GM19372 (cell line): ENCODE measurements around the gene UBE2D2.

Experiments used
- ATAC-seq: cut with Tn5 transposase; IDR thresholded peaks from one replicate; pipeline ENCODE4 v1.9.1; 2021; ENCODE audit warnings: mild to moderate bottlenecking, low read depth, moderate library complexity; ENCODE audit not compliant: unreplicated experiment

Gene UBE2D2

DNA sequence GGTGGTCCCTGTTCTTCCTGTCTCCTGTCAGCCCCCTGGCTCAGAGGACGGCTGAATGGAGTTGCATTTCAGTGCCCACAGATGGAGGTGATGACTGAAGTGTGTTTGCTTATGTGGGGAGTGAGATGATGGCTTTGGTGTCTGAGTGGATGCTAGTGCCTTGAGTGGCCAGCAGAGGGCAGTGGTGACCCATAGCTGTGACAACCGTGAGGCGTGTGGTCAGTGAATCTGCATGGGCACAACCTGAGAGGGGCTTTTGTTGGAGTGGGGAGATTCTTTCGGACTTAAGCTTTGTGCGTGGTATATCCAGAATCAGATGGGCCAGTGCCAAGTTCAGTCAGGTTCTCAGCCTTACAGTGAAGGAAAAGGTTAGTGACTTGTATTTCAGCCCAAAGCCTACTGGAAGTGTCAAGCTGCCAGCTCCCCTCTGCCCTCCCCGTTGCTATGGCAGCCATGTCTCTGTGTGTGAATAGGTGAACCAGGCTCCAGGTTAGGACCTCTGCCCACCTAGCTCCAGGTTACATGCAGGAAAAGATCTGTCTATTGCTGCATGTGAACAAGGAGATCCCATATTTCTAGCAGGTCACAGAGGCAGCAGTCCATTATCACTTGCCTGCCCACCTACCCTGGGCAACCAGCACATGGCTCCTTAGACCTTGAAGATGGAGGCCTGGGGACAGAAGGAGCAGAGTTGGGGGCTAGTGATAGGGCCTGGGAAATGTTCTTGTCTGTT, 72.3 kb downstream of the UBE2D2 start:
- ATAC-seq: no peak

DNA sequence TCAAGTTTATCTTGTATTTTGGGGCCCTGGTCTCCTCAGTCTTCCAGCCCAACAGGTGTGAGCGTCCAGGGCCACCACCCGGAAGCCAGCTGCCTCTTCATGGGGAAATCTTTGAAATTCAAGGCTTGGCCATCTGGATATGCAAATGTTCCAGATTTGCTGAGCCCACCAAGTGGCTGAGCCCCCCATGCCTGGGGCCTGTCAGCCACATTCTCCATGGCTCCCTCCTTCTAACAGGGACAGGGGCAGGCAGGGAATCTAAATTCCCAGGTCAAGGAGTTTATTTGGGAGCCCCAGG, 72.8 kb downstream of the UBE2D2 start:
- no peak for ATAC-seq

DNA sequence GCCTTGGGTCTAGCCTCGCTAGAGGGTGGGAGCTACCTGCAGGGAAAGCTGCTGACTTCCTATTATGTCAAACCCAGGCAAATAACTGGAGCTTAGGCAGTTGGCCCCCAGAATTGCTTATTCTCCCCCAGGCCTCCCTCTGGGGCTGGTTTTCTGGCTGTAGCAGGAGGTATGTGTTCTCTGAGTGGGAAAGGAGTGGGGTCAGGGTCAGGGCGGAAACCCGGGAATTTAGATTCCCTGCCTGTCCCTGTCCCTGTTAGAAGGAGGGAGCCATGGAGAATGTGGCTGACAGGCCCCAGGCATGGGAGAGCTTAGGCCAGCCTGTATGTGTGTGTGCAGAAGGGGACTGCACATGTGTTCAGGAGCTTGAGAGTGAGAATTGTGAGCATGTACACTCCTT, 73.4 kb downstream of the UBE2D2 start:
- no peak for ATAC-seq

DNA sequence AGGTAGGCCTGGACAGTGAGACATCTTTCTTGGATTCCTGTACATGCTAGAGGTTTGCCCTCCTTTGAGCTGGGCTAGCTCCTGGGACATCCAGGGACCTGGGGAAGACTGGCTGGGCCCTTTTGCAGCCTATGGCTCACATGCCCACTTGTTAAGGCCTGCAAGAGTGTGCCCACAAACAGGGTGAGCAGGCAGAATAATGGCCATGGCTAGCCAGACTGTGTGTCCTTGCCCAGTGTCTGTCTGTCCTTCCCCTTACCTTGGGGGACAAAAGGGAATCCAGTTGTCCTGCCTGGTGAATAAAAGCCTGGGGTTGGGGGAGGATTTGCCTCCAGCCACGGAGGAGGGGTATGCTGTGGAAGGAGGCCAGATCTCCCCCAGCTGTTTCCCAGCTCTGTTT, 74.1 kb downstream of the UBE2D2 start:
- ATAC-seq: no peak

DNA sequence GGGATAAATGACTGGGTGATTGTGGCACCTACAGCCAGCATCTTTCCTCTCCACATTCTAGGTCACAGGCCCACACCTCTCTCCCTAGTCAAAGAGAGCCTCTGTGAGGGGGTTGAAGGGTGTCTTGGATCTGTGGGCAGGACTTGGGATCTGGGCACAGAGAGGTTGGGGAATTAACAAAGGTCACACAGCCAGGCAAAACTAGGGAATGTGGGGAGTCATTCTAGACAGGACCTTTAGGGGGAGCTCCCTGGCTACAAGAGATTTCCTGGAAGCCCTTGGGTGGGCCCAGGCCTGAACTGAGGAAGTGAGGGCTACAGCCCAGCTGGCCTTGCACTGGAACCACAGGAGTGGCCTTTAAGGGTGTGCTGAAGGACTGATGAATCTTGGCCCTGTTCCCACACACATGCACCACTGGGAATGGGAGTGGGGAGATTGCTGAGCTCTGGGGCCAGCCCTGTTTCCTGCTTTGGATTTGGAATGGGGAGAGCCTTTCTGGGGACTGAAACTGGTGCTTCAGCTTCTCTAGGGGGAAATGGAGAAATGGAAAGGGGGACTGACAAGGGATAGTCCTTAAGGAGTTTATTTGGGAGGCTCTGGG, 74.6 kb downstream of the UBE2D2 start:
- no peak for ATAC-seq

DNA sequence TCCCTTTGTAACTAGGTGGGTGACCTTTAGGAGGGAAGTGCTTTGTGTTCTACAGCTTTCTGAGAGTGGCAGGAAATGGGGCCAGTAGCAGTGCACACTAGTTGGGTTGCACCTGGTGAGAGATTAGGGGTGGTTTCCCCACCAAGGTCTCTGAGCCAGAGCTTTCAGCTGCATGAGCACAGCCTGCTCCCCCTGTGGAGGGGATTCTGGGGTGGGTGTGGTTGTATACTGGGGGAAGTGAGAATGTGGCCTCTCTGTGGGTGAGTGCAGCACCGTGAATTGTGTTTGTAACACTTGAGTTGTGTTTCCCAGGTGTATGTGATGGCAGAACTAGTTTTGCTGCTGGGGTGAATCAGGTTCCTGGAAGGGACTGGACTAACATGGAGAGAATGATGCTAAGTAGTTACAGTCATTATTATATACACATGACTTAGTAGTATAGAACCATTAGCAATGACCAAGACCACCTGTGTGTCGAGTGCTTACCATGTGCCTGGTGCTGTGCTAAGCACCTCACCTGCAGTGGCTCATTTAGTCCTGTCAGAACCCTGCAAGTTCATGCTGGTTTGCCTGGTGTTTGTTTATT, 75.2 kb downstream of the UBE2D2 start:
- peak; percentile 71 for ATAC-seq

DNA sequence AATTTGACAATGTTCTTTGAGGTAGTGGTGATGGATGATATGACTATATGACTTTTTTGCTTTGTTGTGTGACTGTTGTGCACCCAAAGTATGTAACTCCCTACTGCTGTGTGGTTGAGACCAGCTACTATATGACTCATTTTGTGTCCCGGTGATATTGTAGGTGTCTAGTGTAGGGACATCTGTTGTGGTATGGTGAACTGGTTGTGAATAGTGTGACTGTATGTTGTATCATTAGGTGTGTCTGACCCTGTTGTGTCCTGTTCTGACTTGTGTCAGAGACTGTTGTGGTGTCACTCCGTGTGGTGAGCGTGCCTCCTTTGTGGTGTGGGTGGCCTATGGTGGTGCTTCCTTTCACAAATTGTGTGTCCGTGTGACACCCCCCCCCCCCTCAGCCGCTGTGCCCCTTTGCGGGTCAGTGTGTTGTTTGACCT, 75.9 kb downstream of the UBE2D2 start:
- no peak for ATAC-seq

DNA sequence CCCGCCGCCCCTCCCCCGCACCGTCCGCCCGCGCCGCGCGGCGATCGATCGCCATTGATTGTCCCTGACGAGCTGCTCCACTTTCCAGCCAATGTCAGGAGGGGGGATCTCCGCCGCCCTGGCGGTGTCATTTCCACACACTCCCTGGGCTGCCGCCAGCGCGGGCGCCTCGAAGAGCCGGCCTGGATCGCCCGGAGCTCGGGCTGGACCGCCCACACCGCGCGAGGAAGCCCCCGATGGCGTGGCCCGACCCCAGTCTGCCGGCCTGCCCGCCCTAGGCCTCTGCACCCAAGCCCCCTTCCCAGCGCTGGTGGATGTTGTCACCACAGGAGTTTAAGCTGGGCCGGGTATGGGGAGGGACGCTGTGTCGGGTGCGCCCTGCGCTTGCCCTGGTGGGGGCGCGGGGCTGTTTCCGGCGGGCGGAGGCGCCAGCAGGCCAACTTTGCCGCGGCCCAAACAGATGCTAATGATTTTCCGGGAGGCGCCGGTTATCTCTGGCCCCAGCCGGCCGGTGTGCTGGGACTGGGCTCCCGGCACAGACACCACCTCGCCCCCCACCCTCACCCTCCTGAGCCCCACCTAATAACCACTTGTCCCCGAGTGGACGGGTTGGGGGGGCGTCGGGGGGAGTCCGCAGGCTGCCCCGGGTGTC, 76.4 kb downstream of the UBE2D2 start:
- ATAC-seq: no peak

DNA sequence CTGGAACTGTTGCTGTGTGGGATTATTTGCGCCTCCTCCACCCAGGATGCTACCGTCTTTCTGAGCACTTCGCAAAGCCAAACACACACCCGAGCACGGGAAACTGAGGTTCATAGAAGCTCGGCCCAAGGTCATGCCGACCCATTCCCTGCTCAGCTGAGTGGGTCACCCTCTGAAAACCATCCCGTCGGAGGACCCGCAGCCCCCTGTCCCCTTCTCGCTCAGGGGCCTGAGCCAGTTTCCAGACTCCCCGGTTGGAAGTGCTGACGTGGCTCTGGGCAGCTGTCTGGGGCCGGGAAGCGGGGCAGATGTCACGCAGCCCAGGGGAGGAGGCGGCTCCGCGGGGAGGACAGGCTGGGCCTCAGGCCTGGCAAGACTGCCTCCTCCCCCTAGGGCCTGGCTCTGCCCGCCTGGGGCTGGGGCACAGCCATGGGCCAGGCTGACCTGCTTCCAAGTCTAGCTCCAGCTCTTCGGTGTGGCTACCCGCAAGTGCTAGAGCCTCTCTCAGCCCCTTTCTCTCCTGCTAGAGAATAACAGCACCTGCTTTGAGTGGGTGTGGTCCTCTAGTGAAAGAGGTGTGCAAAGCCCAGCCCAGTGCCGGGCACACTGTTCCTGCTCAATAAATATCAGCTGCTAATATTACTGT, 77.1 kb downstream of the UBE2D2 start:
- no peak for ATAC-seq

DNA sequence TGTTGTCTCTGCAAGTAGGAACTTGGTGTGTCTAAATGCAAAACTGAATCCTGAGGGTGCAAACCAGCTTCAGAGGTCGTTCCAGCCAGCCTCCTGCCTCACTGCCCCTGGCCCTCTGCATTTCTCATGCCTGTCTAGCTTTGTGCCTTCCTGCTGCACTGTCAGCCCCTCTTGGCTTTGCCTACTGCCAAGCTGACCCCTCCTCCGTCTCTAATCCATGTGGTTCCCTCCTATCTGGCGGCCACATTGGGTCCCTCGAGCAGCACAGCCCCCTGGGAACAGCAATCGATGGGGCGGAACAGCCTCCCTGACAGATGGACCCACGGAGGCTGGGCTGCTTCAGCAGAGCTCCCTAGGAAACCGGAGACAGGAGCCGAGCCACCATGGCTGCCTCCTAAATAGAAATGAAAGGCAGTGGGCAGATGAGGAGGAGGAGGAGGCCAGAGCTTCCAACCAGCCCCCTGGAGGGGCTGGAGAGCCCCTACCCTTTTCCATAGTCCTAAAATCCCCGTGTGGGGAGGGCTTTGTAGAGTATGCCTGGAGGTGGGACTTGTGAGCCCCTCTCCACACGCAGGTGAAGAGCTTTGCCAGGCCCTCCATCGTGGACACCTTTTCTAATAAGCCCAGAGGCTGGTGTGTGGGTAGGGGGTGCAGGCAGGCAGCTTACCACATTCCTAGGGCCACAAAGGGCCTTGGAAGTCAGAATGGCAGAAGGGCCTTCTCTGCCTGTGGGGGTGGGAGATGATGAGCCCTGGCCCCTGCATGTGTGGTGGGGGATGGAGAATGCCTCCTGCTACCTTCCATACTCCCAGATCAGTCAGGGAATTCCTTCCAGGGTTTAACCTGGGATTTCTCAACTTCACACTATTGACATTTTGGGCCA, 77.8 kb downstream of the UBE2D2 start:
- no peak for ATAC-seq

DNA sequence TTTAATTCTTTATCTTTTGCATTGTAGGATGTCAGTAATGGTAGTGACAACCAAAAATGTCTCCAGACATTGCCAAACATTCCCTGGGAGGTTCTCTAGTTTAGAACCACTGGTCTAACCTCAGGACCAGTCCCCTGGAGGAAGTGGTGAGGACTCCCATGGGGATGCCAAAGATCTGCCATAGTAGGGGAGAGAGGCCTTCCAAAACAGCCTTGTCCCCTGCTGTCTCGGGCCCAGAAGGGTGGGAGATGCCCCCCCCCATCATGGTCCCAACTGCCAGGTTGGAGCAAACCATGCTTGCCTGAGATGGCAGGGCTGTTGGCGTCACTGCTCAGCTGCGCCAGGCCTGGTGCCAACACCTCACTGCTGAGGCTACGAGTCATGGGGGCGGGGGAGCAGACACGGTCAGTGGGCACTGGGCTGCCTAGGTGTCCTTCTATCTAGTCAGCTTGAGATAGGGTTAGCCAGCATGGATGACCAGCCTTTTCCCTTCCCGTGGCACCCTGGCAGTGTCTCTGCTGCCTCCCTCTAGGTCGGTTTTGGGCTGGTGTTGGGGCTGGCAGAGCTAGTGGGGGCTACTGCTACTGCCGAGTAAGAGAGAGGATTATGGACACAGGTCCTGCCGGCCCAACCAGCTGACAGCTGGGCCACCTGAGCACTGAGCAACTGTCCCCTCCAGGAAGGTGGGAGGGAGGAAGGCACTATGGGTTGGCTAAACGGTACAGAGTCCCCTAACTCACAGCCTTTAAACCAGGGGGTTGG, 78.7 kb downstream of the UBE2D2 start:
- ATAC-seq: no peak

DNA sequence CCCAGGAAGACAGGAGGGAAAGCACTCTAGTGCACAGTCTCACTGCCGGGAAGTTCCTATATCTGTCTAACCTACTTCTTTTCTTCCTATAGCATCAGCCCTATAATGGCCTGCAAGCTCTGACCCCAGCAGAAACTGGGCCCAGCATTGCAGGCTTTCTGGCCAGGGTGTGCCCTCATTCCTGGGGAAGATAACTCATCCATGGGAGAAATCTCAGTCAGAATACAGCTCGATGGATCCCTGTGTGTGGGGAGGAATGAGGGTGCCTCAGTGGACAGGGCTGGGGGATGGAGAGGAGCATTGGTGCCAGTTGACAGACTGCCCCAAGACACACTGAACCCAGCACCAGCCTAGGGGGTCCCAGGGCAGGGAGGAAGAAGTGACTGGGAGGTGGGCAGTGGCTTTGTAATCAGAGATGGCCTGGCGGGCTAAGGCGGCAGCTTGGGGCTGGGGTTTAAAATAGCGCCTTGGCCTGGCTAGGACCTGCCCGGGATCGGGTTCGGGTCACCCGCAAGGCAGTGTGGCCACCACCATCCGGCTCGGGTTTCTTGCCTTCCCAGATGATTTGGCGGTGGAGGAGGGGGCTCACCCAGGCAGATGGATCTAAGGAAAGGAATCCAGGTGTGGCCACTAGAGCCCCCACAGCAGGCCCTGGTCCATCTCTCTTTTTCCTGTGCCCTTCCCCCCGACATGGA, 79.4 kb downstream of the UBE2D2 start:
- no peak for ATAC-seq

DNA sequence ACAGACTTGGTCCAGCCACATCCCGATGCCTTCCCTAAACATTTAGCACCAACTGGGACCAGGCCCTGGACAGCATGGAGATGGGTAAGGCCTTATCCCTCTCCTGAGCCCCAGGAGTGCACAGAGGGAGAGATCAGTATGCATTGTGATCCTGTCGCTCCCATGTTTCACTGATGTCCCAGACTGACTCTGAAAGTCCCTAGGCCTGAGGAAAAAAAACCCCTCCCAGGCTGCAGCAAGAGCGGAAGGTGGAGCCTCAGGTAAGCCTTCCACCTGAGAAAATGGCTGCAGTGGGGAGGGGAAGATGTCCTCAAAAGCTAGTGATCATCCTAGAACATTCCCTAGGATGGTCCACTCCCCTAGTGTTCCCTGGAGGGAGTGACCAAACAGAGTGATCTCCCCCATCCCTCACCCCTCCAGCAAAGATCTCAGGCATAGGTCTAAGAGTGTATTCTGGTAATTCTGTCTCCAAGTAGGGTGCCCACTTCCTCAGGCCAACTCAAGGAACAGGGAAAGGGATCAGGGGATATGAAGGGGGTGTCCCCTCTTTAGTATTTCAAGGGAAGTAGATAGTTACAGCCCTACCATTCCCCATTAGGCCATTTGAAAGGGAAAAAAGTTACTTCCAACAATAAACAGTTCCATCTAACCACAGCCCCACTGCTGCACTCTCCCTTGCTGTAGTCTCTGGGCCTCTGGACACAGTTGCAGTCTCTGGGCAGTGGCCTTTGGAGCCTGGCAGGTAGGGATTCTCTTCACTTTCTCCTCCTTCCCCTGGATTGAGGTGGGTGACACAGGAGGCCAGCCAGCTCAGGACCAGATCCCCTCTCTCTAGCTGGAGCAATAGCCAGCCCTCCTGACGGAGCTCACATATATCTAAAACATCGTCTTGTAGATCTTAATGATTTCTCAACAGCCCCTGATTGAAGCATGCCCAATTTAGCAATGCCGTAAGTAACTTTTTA, 80.3 kb downstream of the UBE2D2 start:
- ATAC-seq: no peak

DNA sequence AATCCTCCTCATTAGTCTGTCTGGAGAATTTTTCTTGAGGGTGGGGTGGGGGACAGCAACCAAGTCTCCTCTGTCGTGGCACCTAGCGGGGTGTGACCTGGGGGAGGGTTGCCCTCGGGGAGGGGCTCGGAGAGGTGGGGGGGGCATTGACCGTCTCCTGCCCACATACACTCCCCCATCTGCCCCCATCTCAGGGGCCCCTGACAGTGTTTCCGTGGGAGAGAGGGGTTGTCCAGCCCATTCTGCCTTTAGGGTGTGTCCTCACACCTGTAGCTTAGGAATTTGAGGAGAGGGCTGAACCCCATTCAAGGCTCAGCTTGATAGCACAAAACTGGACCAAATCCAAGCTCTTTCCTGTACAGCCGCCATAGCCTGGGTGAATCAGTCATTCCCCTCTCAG, 81.1 kb downstream of the UBE2D2 start:
- no peak for ATAC-seq

DNA sequence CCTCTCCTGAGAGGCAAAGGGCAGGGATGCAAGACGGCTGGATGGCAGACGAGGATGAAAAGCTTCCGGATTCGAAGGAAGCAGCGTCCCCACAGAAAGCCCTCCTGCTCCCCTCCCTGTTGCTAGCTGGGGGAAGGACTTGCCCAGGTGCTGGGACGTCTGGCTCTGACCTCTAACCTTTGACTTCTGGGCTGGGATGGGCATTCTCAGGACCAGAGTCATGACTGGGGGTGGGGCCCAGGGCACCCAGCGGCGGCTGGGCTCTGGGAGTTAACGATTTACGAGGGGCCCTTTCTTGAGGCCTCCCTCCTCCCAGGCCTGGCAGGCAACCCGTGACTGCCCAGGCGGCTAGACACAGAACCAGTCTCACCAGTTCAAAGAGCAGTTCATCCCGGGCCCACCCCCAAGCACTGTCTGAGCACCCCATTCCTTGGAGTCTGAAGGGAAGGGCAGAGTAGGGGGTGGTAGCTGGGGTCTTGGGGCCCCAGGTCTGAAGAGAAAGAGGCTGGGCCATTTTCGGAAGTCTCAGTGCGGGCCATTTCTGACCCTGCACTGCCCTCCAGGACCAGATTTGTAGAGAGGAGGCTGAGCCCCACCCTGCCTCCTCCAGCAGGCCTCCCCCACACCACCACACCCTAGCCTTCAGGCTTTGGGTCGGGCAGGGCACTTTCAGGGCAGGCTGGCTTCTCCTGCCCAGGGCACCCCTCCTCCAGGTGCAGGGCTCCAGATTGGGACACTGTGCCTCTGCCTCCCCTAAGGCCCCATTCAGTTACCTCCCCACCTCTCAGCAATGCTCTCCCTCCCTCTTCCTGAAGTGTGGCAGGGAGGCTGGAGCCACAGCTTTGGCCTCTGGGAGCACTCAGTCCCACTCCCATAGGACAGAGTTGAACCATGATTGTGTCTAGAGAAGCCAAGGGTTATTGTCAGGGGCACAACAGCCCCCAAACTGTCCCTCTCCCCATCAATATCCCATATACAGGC, 82.0 kb downstream of the UBE2D2 start:
- no peak for ATAC-seq

DNA sequence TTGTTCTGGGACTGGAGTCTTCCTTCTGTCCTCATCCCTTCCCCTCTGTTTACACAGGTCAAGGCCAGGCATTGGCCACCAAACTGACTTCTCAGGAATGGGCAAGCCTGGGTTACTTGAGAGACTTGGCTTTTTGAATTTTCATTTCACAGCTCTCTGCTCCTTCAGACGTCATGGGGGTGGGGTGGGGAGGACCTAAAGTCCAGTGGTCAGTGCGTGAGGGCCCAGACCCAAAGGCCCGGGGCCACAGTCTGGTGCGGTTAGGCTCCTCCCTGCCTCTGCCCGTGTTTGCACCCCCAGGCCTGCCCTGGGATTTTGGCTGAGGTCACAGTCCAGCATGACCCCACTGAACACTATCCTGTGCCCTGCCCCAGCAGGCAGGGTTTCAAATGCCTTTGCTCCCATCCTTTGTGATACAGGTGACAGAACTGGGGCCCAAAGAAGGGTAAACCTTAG, 82.9 kb downstream of the UBE2D2 start:
- no peak for ATAC-seq
